Mucosa of gallbladder (tissue), 1 donor: ENCODE data around the gene UBE2A. TPM values are rescaled to one million over a fixed set of nuclear protein-coding genes. Genes with fewer than 3 reads are reported as not detected.

Experiments
- DNase-seq: peaks from one replicate; pipeline ENCODE4 v3.0.0-alpha.2; 2020; ENCODE audit warnings: low spot score
- total RNA-seq: library from RNA; stranded (reverse); gene quantifications from one replicate; pipeline ENCODE4 v1.2.1, GENCODE V29; 2021
- donor health status: DM: no; HTN: no; CAD: no.

Gene UBE2A
- total RNA-seq: 49.5 TPM

- peak; percentile 90 for DNase-seq
Observed at GRCh38 chrX:119574394-119575266, at the start of gene UBE2A. UBE2A (plus strand) TSS chrX:119574563; CDS start chrX:119574712, 149 bp downstream.

- no peak for DNase-seq
Observed at GRCh38 chrX:119529345-119530276, 44.8 kb upstream of the UBE2A start.

DNA sequence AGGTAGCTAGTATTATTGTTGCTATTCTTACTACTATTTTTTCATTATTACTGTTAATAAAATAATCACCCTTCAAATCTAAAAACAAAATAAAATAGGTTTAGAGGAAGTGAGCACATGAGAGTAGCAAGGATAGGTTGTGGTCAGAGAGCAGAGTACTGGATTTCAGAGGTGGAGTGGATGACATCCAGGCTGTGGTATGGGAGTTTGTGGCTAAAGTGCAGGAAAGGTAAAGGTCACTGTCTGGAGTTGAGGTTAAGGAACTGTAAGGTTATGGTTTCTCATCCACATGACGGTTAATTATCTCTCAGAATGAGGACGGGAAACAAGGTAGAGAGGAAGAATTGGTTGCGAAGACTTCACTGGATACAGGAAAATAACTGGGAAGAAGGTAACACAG lies 36.9 kb upstream of the UBE2A start:
- no peak for DNase-seq

GRCh38 chrX:119539872-119540271 lies 34.5 kb upstream of the UBE2A start:
- DNase-seq: no peak

- no peak for DNase-seq
Observed at GRCh38 chrX:119541188-119541587, 33.2 kb upstream of the UBE2A start.

DNA sequence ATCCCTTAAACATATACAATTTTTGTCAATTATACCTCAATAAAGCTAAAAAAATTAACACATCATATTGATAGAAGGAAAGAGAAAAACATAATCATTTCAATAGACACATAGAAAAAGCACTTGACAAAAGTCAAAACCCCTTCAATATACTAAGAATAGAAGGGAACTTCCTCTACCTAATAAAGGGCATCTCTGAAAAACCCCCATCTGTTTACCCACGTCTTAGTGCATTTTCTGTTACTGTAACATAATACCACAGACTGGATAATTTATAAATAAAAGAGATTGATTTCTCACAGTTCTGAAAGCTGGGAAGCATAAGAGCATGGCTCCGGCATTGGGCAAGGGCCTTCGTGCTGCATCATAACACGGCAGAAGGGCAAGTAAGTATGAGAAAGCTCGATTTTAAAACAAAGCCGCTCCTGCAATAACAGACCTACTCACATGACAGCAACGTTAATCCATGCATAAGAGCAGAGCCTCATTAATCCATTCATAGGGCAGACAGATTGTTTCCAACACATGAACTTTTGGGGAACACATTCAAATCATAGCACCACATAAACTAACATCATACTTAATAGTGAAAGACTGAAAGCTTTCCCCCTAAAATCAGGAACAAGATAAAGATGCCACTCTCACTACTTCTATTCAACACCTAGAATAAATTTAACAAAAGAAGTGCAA lies 24.9 kb upstream of the UBE2A start:
- DNase-seq: no peak

GRCh38 chrX:119552508-119552907 lies 21.9 kb upstream of the UBE2A start:
- no peak for DNase-seq

DNA sequence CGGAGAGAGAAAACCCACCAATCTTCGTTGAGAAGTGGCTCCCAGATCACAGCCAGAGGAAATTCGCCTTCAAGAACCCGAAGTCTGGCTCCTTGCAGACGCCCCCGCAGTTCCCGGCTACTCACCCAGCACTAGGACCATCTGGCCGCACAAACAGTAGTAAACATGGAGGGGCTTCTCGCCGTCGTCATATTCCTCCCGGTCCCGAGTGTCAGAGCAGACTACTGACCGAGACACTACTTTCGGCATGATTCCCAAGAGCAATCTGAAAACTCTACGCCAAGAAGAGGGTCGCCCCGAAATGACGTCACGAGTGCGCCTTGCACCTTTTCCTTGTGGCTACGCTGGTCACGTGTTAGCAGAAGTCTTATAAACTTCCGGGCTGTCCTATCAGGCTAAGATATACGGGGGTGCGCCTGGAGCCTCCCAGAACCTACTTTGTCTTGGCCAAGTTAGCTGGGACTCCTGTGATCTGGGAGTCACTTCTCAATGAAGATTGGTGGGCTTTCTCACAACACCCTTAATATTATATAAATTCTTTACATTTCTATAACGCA lies 9.2 kb upstream of the UBE2A start, which contains the start of gene STEEP1:
Gene STEEP1, minus strand, starts transcription at position 303 of the 557 bp plus-strand sequence. Its CDS starts 54 bp downstream, at position 249.
- peak; percentile 92 for DNase-seq

GRCh38 chrX:119570351-119570835 lies 4.0 kb upstream of the UBE2A start:
- DNase-seq: no peak

GRCh38 chrX:119573222-119573621 lies 1.1 kb upstream of the UBE2A start:
- no peak for DNase-seq

- DNase-seq: peak; percentile 13
Observed at GRCh38 chrX:119573840-119574393, 446 bp upstream of the UBE2A start.

DNA sequence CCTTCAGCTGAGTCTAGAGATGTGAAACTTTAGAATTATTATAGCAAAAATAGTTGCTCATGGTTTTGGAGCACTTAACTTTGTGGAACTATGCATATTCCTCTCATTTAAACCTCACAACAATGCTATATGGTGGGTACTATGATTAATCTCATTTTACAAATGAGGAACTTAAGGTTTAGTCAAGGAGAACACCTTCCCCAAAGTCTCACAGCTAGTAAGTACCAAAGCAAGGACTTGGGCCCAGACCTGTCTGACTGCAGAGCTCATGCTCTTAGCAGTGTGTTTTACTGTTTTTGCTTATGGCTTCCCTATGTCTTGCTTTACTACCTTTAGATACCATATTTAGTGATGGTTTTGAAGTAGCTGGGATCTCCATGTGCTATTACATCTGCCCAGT lies 5.1 kb downstream of the UBE2A start:
- no peak for DNase-seq

DNA sequence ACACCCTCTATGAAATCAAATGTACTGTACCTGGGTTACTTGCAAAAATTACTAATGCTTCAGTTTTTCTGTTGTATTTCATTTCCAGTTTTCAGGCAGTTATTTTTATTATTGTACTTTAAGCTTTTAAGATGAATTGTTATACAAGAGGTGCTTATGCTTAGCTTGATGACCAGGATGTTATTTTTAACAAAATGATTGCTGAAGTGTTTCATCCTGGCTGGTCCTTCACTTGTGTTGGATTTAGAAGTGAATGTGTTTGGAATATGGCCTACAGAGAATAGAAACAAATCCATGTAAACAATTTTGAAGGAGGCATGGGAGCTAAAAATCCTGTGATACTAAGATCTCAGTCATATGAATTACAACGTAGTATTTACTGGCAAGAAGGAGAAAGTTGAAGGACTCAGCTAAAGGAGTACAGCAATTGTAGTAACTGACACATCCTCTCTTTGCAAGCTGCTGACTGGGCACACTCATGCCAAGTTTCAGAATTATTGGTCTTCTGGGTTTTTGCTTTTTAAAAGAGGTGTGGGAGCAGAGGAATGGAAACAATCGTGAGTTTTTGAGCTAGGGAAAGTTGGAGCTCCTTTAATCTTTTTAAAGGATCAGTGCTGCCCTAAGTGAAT lies 9.2 kb downstream of the UBE2A start:
- DNase-seq: no peak

- no peak for DNase-seq
Observed at GRCh38 chrX:119589810-119590209, 15.4 kb downstream of the UBE2A start.

DNA sequence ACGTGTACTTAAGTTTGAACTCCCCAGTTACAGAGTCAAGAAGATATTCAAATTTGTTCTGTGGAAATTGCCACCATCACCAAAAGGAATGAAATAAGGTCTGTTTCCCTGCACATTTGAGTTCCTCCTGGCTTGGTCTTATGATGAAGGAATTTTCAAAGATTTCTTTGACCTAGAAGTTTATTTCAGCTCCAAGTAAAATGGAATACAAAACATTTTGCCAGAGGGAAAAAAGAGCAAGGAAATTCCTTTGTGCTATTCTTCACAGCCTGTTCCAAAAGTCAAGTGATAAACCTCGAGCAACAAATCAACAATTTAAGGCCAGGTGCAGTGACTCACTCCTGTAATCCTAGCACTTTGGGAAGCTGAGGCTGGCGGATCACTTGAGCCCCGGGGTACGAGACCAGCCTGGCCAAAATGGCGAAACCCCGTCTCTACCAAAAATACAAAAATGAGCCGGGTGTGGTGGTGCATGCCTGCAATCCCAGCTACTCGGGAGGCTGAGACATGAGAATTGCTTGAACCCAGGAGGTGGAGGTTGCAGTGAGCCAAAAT lies 28.4 kb downstream of the UBE2A start:
- no peak for DNase-seq

GRCh38 chrX:119604766-119605463 lies 30.6 kb downstream of the UBE2A start:
- no peak for DNase-seq

- peak; percentile 11 for DNase-seq
Observed at GRCh38 chrX:119605464-119606279, 31.3 kb downstream of the UBE2A start.

- DNase-seq: peak; percentile 95
Observed at GRCh38 chrX:119606280-119607017, 32.1 kb downstream of the UBE2A start, which contains the start of gene NKRF. NKRF (minus strand) TSS chrX:119606424.
